HG03159 (cell line): ENCODE results near the gene SIGLEC15.

Experiments used
- ATAC-seq: cut with Tn5 transposase; IDR thresholded peaks from one replicate; pipeline ENCODE4 v1.9.1; 2021; ENCODE audit warnings: mild to moderate bottlenecking, moderate library complexity; ENCODE audit not compliant: unreplicated experiment

The SIGLEC15 gene

DNA sequence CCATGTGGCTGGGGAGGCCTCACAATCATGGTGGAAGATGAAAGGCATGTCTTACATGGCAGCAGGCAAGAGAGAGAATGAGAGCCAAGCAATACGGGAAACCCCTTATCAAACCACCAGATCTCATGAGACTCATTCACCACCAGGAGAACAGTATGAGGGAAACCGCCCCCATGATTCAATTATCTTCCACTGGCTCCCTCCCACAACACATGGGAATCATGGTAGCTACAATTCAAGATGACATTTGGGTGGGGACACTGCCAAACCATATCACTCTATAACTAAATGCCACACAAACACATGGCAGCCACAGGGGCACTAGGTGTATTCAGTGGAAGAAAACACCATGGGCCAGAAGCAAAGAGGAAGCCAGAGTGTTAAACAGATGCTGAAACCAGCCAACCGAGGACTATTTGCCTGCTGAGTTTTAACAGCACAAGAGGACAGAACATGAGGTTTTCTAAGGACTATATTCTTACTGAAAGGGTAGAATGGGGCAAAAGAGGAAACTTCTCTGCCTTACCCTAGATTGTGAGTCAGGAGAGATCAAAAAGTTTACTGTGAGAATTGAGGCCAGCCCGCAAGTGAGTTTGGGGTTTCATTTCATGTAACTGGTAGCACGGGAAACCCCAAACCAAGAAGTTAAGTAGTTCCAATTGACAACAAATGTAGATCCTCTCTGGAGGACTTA, 49.2 kb downstream of the SIGLEC15 start:
- peak; percentile 90 for ATAC-seq

DNA sequence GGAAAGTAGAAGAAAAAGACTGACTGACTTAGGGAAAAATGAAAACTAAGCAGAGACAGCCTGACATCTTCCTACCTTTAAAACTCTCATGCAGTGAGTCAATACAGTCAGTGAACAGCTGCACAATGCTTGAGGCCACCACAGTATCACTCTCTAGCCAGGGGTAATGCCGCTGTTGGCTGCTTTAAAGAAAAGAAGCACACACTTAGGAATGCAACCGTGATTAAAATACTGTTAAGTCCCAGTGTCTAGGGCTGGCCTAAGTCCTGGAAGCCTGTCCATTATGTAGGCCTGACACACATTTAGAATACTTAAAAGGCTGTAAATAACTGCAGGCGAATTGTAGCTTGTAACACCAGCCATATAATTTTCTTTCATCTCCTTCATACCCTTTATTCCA, 50.7 kb downstream of the SIGLEC15 start:
- no peak for ATAC-seq

DNA sequence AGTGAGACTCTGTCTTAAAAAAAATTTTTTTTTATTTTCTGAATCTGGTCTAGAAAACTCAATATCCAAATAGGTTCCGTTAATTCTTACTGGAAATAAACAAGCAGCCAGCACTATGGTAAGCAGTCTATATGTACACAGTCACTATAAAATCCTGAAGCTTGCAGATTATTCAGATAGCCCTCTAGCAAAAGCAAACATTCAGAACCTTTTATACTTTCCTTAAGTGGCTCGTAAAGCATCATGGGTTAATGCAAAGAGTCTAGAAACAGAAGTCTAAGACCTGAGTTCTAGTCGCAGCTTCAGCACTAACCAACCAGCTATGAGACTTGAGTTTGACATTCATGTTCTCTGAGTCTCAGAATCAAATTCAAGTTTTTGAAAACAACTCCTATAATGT, 51.9 kb downstream of the SIGLEC15 start:
- ATAC-seq, result no peak

DNA sequence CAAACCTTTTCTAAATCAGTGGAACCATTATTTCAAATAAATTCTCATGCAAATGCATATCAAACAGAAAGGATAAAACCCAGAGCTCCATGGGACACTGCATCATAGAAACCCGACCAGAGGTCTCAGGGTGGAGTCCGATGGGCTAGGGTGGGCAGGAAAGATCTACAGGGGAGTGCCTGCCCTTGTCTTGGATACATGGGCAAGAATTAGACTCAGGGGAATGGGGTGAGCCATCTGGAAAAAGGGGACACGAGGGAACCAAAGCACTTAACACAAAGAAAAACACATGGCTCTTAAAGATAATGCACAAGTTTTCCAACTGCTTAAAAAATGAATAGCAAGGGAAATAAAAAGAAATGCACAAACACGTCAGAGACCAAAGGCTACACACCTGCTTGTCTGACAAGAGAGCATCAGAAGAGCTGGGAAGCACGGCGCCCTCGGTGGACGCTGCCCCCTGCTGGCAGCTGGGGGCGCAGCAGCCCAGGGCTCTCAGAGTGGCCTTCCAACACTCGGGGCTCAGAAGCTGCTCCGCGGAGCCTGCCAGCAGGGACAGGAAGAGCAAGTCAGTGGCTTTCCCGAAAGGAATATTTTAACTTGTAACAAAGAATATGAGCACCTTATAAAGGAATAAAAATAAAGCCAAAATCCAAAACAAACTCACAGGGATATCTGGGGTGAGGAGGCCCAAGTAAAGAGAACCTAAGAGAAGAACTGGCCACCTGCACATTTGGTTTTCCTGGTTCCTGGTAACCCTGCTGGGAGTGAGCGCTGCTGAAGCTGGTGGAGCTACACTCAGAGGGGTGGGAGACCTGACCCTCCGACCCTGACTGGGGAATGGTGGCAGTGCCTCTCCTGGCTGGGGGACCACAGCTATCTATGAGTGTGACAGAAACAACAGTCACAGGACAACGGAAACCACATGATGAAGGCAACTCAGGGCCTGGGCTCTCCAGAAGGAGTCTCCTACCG, 54.5 kb downstream of the SIGLEC15 start:
- ATAC-seq, result peak; percentile 83

DNA sequence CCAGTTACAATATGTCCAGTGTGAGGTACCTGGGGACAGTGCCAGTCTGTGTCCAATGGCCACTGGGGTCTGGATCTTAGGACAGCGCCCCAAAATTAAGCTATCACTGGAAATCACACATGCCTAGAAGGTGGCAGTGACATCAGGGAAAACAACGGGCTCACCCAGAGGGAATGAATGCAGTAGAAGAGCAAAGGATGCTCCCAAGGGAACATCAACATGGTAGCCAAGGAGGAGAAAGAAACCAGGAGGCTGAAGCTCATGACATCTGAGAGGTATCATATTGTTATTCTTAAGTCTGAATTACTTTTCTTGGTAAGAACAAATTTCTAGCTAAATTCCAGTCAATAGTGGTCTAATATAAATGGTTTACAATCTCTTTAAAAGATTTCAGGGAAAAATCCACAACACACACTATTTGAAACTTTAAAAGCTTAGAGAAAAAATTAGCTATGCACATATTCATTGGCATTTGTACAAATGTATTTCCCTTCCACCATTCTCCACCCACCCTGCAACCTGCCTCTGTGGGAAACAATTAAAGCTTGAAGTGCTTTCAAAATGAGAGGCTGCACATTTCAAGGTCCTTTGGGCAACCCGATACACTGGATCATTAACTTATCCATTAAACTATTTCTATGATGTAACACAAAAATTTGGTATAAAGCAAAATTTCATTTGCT, 55.5 kb downstream of the SIGLEC15 start:
- ATAC-seq, result no peak

DNA sequence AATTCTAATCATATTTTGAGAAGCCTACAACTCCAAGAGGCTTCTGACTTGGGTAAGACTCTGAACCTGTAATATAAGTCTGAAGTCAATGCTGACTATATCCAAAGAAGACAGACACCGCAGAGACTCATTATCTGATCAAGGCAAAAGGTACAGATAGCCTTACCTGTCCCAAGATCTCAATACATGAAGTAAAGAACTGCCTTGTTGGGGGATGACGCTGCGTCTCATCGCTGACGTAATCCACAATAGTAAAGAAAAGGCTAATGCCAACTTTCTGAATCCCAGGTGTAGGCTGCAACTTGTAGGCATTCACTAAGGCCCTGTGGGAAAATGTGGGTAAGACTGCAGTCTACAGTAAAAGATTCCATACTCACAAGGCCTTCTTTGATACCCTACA, 62.1 kb downstream of the SIGLEC15 start:
- ATAC-seq, result no peak

DNA sequence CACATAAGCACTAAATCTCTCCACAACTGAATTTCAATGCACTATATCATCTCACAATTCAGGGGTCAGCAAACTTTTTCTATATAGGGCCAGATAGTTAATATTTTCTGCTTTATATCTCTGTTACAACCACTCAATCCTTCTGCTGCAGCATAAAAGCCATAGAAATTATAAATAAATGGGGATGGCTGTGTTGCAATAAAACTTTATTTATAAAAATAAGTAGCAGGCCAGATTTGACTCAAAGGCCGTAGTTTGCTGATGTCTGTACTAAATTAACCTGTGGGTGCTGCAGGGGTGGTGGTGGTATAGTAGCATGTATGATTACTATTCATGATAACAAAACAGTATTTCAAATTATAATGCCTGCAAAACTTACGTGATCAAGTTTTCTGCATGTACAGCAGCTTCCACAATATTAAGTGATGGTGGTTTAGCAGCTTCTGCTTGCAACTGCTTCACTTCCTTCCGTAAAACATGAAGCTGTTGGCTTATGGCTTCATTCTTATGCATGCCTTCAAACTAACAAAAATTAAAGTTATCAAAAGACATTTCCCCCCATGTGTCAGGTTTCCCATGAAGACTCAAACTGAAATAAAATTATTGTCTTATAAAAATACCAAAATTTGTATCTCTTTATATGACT, 64.1 kb downstream of the SIGLEC15 start:
- no peak for ATAC-seq

DNA sequence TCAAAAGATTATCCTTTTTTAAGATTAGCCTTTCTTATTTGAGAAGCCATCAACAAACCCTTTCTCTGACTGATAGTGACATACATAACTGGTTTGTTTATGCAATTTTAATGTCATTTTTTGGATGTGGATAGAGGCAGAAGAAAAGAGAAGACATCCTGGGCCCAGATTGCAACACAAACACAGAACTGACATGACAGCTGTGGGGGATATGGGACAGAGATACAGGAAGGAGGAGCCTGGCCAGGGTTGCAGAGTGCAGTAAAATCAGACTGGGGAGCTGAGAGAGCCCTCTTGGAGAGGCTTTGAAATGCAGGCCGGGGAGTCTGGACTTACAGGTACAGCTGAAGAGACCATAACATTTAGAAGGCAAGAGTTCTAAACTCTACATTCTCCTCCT, 65.1 kb downstream of the SIGLEC15 start:
- no peak for ATAC-seq

DNA sequence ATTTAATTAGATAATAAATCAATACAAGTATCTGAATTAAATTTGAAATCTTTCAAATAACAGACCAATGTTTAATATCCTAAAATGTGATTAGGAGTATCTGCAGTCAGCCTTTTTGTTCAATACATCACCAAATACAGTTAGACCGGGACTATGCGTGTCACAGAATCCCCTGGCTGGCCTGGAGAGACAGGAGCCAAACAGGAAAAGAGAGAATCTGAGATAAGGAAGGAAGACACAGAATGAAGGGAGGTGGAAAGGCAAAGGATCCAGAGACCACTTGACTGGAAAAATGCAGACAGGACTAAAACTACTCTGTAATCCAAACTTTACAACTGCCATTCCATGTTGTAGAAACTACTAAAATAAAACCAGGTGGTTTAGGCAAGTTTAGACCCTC, 66.3 kb downstream of the SIGLEC15 start:
- no peak for ATAC-seq
